ENCODE results near the gene C2CD2L. TPM values are rescaled to one million over a fixed set of nuclear protein-coding genes. Genes with fewer than 3 reads are reported as not detected.

Gene C2CD2L
- polyA plus RNA-seq, 2 of the 4 experiments (the other 2 are of a cell fraction): 2.4 to 4.8 TPM

DNA sequence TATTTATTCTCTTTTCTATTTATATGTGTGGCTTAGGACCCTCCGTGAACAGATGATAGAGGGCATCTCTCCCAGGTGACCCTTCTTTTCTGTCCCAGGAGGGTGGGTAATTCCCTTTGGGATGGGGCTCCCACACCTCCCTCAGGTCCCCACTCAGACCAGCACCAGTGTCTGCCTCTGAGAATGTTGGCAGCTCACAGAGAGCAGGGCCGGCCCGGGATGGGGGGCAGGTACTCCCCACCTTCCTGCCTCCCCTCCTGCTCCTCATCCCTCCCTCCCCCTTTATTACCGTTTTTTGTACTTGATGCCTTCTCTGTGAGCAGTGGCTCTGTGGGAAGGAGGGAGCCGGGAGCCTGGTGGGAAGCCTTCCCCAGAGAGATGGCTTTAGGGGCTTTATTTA is 9.5 kb downstream of the C2CD2L start:
- H3K4me3 ChIP-seq: no peak overlapping the region
- DNase-seq (ENCODE audit: low read depth in 1 of 2, low spot score in 1 of 2): no peak
- POLR2A ChIA-PET: no interaction called here
- no peak for ATAC-seq
- 72% methylated on average over 5 of the region's 5 CpGs for WGBS (ENCODE audit: missing lambda C conversion rate)
- 0 out of 3 replicates have a peak, but pooled peaks cover 4% of the 10 kb centered on the region for H3K4me1 ChIP-seq
- FAIRE-seq: no peak
- no peak overlapping the region for H3K4me2 ChIP-seq
- CTCF ChIA-PET: interaction anchor here (0.7 to 1.5 kb wide), 3 partner anchors 10 to 80 kb away, joined by 3 to 4 read pairs (median 3); partner anchors contain the start of gene C2CD2L
- H3K27ac ChIP-seq: no peak overlapping the region
- no peak for TF ChIP-seq ZFP36 (IDR thresholded peaks at IDR 0.05; ENCODE audit: borderline replicate concordance, partially characterized antibody)
- TF ChIP-seq KDM1A (IDR thresholded peaks at IDR 0.05; ENCODE audit: low read depth): no peak
- no peak for TF ChIP-seq FOXS1 (CRISPR knock-in tag; IDR thresholded peaks at IDR 0.05)
- H3K9me3 ChIP-seq: no peaks in the 10 kb centered on the region

DNA sequence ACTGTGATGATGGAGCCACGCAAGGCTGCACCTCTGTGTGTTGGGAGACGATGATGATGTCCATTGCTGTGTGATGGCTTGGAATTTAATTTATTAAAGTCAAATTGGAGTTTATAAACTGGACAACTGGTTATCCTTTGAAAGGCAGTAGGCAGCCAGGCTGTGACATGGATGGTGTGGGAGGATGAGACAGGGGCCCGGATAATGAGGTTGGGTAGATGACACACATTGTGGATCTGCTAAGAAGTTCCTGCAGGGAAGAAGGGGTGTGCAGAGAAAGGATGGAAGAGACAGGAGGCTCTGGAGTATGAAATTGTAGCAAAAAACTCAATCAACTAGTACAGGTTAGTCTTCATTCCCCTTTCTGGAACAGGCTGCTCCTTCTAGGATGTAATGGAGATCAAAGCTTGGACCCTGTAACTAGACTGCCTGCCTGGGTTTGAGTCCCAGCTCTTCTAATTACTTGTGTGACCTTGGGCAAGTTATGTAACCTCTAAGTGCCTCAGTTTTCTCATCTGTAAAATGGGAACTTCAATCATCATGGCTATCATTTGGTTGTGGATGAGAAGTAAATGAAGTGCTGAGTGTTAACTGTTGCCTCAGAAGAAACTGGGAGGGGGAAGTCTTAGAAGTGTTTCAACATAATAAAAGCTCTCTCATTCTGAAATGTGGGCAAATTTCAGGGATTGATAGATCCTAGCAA is 10.0 kb downstream of the C2CD2L start:
- CTCF ChIA-PET: interaction anchor here (0.7 to 0.8 kb wide), 2 partner anchors 10 to 80 kb away, joined by 3 read pairs; partner anchors contain the start of gene C2CD2L
- H3K9me3 ChIP-seq: no peaks in the 10 kb centered on the region
- ATAC-seq (no peak), DNase-seq (ENCODE audit: low read depth in 1 of 2, low spot score in 1 of 2) (no peak), FAIRE-seq (no peak)
- peaks cover 5% of the 10 kb centered on the region; the same call in 1 of the 3 replicates for H3K4me1 ChIP-seq
- H3K4me3 ChIP-seq: no peak overlapping the region
- WGBS (ENCODE audit: missing lambda C conversion rate): 90% methylated on average over 3 of the region's 3 CpGs
- no peak overlapping the region for H3K4me2 ChIP-seq
- TF ChIP-seq NPAS2 (CRISPR knock-in tag; IDR thresholded peaks at IDR 0.05; ENCODE audit: borderline replicate concordance): no peak
- no peak for TF ChIP-seq RNF2 (IDR thresholded peaks at IDR 0.05; ENCODE audit: borderline replicate concordance, low read depth)
- TF ChIP-seq FOSL2 (IDR thresholded peaks at IDR 0.05): no peak
- TF ChIP-seq FOSL2 (CRISPR knock-in tag; IDR thresholded peaks at IDR 0.05): no peak
- TF ChIP-seq TFCP2L1 (CRISPR knock-in tag; IDR thresholded peaks at IDR 0.05): no peak
- POLR2A ChIA-PET: no interaction called here
- H3K27ac ChIP-seq: no peak overlapping the region

DNA sequence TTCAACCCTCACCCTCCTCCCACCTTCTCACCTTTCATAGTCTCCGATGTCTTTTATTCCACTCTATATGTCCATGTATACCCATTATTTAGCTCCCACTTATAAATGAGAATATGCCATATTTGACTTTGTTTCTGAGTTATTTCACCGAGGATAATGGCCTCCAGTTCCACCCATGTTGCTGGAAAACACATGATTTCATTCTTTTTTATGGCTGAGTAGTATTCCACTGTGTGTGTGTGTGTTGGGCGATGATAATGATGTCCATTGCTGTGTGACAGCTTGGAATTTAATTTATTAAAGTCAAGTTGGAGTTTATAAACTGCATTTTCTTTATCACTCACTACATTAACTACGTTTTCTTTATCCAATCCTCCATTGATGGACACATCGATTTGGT is 11.1 kb downstream of the C2CD2L start:
- H3K27ac ChIP-seq: no peak overlapping the region
- ATAC-seq (no peak), DNase-seq (ENCODE audit: low read depth in 1 of 2, low spot score in 1 of 2) (no peak), FAIRE-seq (no peak)
- POLR2A ChIA-PET: no interaction called here
- H3K4me3 ChIP-seq: no peak overlapping the region
- 72% methylated on average over 5 of the region's 5 CpGs for WGBS (ENCODE audit: missing lambda C conversion rate)
- H3K4me1 ChIP-seq: peaks cover 10% of the 10 kb centered on the region; the same call in 1 of the 3 replicates
- CTCF ChIA-PET: interaction anchor here (1.2 kb wide), 1 partner anchor 23 kb away, joined by 4 read pairs; a partner anchor contains a TSS
- H3K4me2 ChIP-seq: no peak overlapping the region
- no peak for TF ChIP-seq EHF (CRISPR knock-in tag; IDR thresholded peaks at IDR 0.05)
- TF ChIP-seq SREBF2 (IDR thresholded peaks at IDR 0.05): no peak
- no peak for TF ChIP-seq NR3C1 (IDR thresholded peaks at IDR 0.05)
- TF ChIP-seq, protein P1, sequence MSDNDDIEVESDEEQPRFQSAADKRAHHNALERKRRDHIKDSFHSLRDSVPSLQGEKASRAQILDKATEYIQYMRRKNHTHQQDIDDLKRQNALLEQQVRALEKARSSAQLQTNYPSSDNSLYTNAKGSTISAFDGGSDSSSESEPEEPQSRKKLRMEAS (IDR thresholded peaks at IDR 0.05): no peak
- no peak for TF ChIP-seq MYC (IDR thresholded peaks at IDR 0.05; ENCODE audit: borderline replicate concordance, low read length)
- TF ChIP-seq CEBPB (IDR thresholded peaks at IDR 0.05): no peak
- no peak for TF ChIP-seq HEYL (CRISPR knock-in tag; IDR thresholded peaks at IDR 0.05)
- no peak for TF ChIP-seq CHD4 (IDR thresholded peaks at IDR 0.05; ENCODE audit: borderline replicate concordance)
- TF ChIP-seq, protein P2, sequence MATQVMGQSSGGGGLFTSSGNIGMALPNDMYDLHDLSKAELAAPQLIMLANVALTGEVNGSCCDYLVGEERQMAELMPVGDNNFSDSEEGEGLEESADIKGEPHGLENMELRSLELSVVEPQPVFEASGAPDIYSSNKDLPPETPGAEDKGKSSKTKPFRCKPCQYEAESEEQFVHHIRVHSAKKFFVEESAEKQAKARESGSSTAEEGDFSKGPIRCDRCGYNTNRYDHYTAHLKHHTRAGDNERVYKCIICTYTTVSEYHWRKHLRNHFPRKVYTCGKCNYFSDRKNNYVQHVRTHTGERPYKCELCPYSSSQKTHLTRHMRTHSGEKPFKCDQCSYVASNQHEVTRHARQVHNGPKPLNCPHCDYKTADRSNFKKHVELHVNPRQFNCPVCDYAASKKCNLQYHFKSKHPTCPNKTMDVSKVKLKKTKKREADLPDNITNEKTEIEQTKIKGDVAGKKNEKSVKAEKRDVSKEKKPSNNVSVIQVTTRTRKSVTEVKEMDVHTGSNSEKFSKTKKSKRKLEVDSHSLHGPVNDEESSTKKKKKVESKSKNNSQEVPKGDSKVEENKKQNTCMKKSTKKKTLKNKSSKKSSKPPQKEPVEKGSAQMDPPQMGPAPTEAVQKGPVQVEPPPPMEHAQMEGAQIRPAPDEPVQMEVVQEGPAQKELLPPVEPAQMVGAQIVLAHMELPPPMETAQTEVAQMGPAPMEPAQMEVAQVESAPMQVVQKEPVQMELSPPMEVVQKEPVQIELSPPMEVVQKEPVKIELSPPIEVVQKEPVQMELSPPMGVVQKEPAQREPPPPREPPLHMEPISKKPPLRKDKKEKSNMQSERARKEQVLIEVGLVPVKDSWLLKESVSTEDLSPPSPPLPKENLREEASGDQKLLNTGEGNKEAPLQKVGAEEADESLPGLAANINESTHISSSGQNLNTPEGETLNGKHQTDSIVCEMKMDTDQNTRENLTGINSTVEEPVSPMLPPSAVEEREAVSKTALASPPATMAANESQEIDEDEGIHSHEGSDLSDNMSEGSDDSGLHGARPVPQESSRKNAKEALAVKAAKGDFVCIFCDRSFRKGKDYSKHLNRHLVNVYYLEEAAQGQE (IDR thresholded peaks at IDR 0.05): no peak
- TF ChIP-seq JUNB (IDR thresholded peaks at IDR 0.05): no peak
- no peak for TF ChIP-seq RARB (CRISPR knock-in tag; IDR thresholded peaks at IDR 0.05)
- no peak for TF ChIP-seq HOXA7 (CRISPR knock-in tag; IDR thresholded peaks at IDR 0.05)
- no peak for TF ChIP-seq POLR2AphosphoS2 (conservative IDR thresholded peaks at IDR 0.05; ENCODE audit: low read length)
- no peak for TF ChIP-seq SMC3 (IDR thresholded peaks at IDR 0.05)
- TF ChIP-seq HDAC2 (IDR thresholded peaks at IDR 0.05): no peak
- TF ChIP-seq TP53 (CRISPR knock-in tag; IDR thresholded peaks at IDR 0.05): no peak
- no peak for TF ChIP-seq BHLHE40 (IDR thresholded peaks at IDR 0.05; ENCODE audit: low read depth, low read length)
- no peak for TF ChIP-seq RFX5 (IDR thresholded peaks at IDR 0.05)
- no peaks in the 10 kb centered on the region for H3K9me3 ChIP-seq

All from A549 (cell line).